ENCODE results near the gene TOX2.

Gene TOX2

GRCh38 chr20:44056010-44056698 lies 141.5 kb downstream of the TOX2 start:
- Histone ChIP-seq H3K27me3 (no peaks in the 10 kb centered on the region), H3K4me1 (no peaks in the 10 kb centered on the region), H3K4me3 (ENCODE audit: low read depth, low read length) (no peak overlapping the region), H3K9me3 (no peaks in the 10 kb centered on the region), H3K36me3 (no peaks in the 10 kb centered on the region)
- DNase-seq: peak; percentile 74
- peak; percentile 85 for TF ChIP-seq CTCF (IDR thresholded peaks at IDR 0.05; ENCODE audit: low read depth, low read length)

- H3K36me3 ChIP-seq: no peaks in the 10 kb centered on the region
- no peak for TF ChIP-seq CTCF (IDR thresholded peaks at IDR 0.05; ENCODE audit: low read depth, low read length)
- no peak overlapping the region for H3K4me3 ChIP-seq (ENCODE audit: low read depth, low read length)
- H3K4me1 ChIP-seq: no peaks in the 10 kb centered on the region
- no peaks in the 10 kb centered on the region for H3K27me3 ChIP-seq
- H3K9me3 ChIP-seq: no peaks in the 10 kb centered on the region
- DNase-seq: no peak
Observed at GRCh38 chr20:44057698-44058675, 143.3 kb downstream of the TOX2 start.

GRCh38 chr20:44064501-44065400 lies 150.1 kb downstream of the TOX2 start:
- no peaks in the 10 kb centered on the region for H3K9me3 ChIP-seq
- TF ChIP-seq CTCF (IDR thresholded peaks at IDR 0.05; ENCODE audit: low read depth, low read length): no peak
- no peak for DNase-seq
- no peaks in the 10 kb centered on the region for H3K4me1 ChIP-seq
- no peaks in the 10 kb centered on the region for H3K27me3 ChIP-seq
- no peak overlapping the region for H3K4me3 ChIP-seq (ENCODE audit: low read depth, low read length)
- no peaks in the 10 kb centered on the region for H3K36me3 ChIP-seq

- Histone ChIP-seq H3K4me1 (no peaks in the 10 kb centered on the region), H3K9me3 (no peaks in the 10 kb centered on the region), H3K27me3 (no peaks in the 10 kb centered on the region), H3K36me3 (no peaks in the 10 kb centered on the region), H3K4me3 (ENCODE audit: low read depth, low read length) (no peak overlapping the region)
- no peak for DNase-seq
- no peak for TF ChIP-seq CTCF (IDR thresholded peaks at IDR 0.05; ENCODE audit: low read depth, low read length)
Observed at GRCh38 chr20:44065401-44066340, 151.0 kb downstream of the TOX2 start.

All from BE2C (cell line).